Measurements from ENCODE around the gene JMY. TPM values are rescaled to one million over a fixed set of nuclear protein-coding genes. Genes with fewer than 3 reads are reported as not detected.

JMY gene
- total RNA-seq, 1 experiment from 2014 or later = 3.5 TPM

- no TSS peak for BruUV-seq (replicated peaks)
- intact Hi-C loops (cut with micrococcal nuclease; ENCODE audit: unreplicated experiment) = no loop called here
- H3K4me3 ChIP-seq (ENCODE audit: low read depth, low read length, poor library complexity, severe bottlenecking) = no peak overlapping the region
- no peaks in the 10 kb centered on the region for H3K4me1 ChIP-seq (ENCODE audit: insufficient read depth, low read length, poor library complexity, severe bottlenecking)
- POLR2A ChIA-PET (ENCODE audit: low non-redundant PET) = no interaction called here
- no peak for DNase-seq (ENCODE audit: low spot score)
- TF ChIP-seq EZH2 (IDR thresholded peaks at IDR 0.05; ENCODE audit: borderline replicate concordance, low read depth, low read length, poor library complexity, severe bottlenecking) (no peak), CTCF (conservative IDR thresholded peaks at IDR 0.05; ENCODE audit: low read depth, low read length) (no peak)
- H3K27me3 ChIP-seq (replicated peaks; ENCODE audit: insufficient read depth, low read depth, low read length, poor library complexity) = no peaks in the 10 kb centered on the region
- CTCF ChIA-PET = no interaction called here
- no peaks in the 10 kb centered on the region for H3K36me3 ChIP-seq (ENCODE audit: insufficient read depth, low read length, poor library complexity, severe bottlenecking)
- H3K9me3 ChIP-seq (ENCODE audit: low read depth, low read length, poor library complexity, severe bottlenecking) = no peaks in the 10 kb centered on the region
- H3K27ac ChIP-seq (ENCODE audit: low read depth, low read length, poor library complexity, severe bottlenecking) = no peak overlapping the region
Observed at GRCh38 chr5:79349881-79350280, 114.0 kb downstream of the JMY start.

- no TSS peak for BruUV-seq (replicated peaks)
- TF ChIP-seq EZH2 (IDR thresholded peaks at IDR 0.05; ENCODE audit: borderline replicate concordance, low read depth, low read length, poor library complexity, severe bottlenecking) (no peak), CTCF (conservative IDR thresholded peaks at IDR 0.05; ENCODE audit: low read depth, low read length) (no peak)
- CTCF ChIA-PET = no interaction called here
Observed at GRCh38 chr5:79357398-79357797, 121.5 kb downstream of the JMY start.

More at GRCh38 chr5:79357398-79357797, 121.5 kb downstream of the JMY start:
- Histone ChIP-seq H3K27me3 (replicated peaks; ENCODE audit: insufficient read depth, low read depth, low read length, poor library complexity) (no peaks in the 10 kb centered on the region), H3K9me3 (ENCODE audit: low read depth, low read length, poor library complexity, severe bottlenecking) (no peaks in the 10 kb centered on the region), H3K4me1 (ENCODE audit: insufficient read depth, low read length, poor library complexity, severe bottlenecking) (no peaks in the 10 kb centered on the region), H3K36me3 (ENCODE audit: insufficient read depth, low read length, poor library complexity, severe bottlenecking) (no peaks in the 10 kb centered on the region), H3K27ac (ENCODE audit: low read depth, low read length, poor library complexity, severe bottlenecking) (no peak overlapping the region), H3K4me3 (ENCODE audit: low read depth, low read length, poor library complexity, severe bottlenecking) (no peak overlapping the region)
- no peak for DNase-seq (ENCODE audit: low spot score)
- POLR2A ChIA-PET (ENCODE audit: low non-redundant PET) = no interaction called here
- intact Hi-C loops (cut with micrococcal nuclease; ENCODE audit: unreplicated experiment) = no loop called here

Other genes with a start within 250 kb of the JMY start
- 0.15 and 0.59 TPM in 2 replicates for gene DMGDH, start 166.5 kb upstream of the JMY start, total RNA-seq (2021)
- gene BHMT2, start 166.4 kb upstream of the JMY start, total RNA-seq (2021) = 0.19 and 0.50 TPM in 2 replicates
- not detected in 2 replicates for gene BHMT, start 124.3 kb upstream of the JMY start, total RNA-seq (2021)

All from A673 (cell line).